Stomach (tissue), 4 donors: ENCODE data around the gene ATP6V1G1.

Experiments used
- CTCF ChIP-seq, 7 experiments: fragments of 450-650 bp in 4 of 7; fragments of 200-600 bp in 3 of 7; sonication (generic) in 3 of 7; IDR thresholded peaks; one replicate each; pipeline ENCODE4 v1.5.1; 2016 to 2019; ENCODE audit warnings: antibody characterized with exemption in 7 of 7, control low read depth in 2 of 7, mild to moderate bottlenecking in 1 of 7
- POLR2A ChIP-seq, 4 donors: fragments of 450-650 bp; IDR thresholded peaks; one replicate each; pipeline ENCODE4 v1.6.1; 2016; ENCODE audit warnings: antibody characterized with exemption in 4 of 4, control low read depth in 2 of 4, mild to moderate bottlenecking in 1 of 4, moderate library complexity in 1 of 4
- POLR2AphosphoS5 ChIP-seq, 3 donors: sonication (generic); formaldehyde crosslinking; IDR thresholded peaks; one replicate each; pipeline ENCODE4 v1.6.1; 2016; ENCODE audit warnings: antibody characterized with exemption in 3 of 3

GRCh38 chr9:114624677-114625076 is 37.1 kb downstream of the ATP6V1G1 start:
- TF ChIP-seq CTCF (IDR thresholded peaks at IDR 0.05) (no peak), POLR2A (IDR thresholded peaks at IDR 0.05) (no peak), POLR2AphosphoS5 (IDR thresholded peaks at IDR 0.05) (no peak)
